Right lobe of liver (tissue), 6 donors: ENCODE results near the gene PLEKHM1. TPM values are rescaled to one million over a fixed set of nuclear protein-coding genes. Genes with fewer than 3 reads are reported as not detected.
"Not testable (repeated sequence)": the region's sequence is repeated elsewhere in the genome, so short reads cannot be mapped to it uniquely, and the experiment has no call there.

Experiments used
- ATAC-seq, 4 donors: fragments of 200-7000 bp; cut with Tn5 transposase; one replicate each; pipeline ENCODE4 v1.9.1; 2020; ENCODE audit warnings: mild to moderate bottlenecking in 4 of 4, moderate library complexity in 4 of 4
- DNase-seq, 3 donors: peaks; one replicate each; pipeline ENCODE4 v3.0.0-alpha.2; 2020
- H3K27ac ChIP-seq, 3 donors: fragments of 200-600 bp; one replicate each; pipeline ENCODE4 v1.8.0; 2022
- H3K27me3 ChIP-seq, 2 donors: fragments of 200-600 bp; one replicate each; pipeline ENCODE4 v1.8.0; 2022
- H3K36me3 ChIP-seq, 4 donors: fragments of 200-600 bp; sonication (generic) in 1 of 4; one replicate each; pipeline versions ENCODE4 v1.5.1 to v1.8.0; 2017 to 2022; ENCODE audit warnings: control low read depth in 1 of 4
- H3K4me1 ChIP-seq, 4 donors: fragments of 200-600 bp; sonication (generic) in 1 of 4; one replicate each; pipeline versions ENCODE4 v1.5.1 to v1.8.0; 2017 to 2022; ENCODE audit warnings: control low read depth in 1 of 4
- H3K4me3 ChIP-seq, 3 donors: fragments of 200-600 bp; one replicate each; pipeline ENCODE4 v1.8.0; 2022
- H3K9me3 ChIP-seq, 4 donors: fragments of 200-600 bp; sonication (generic) in 1 of 4; one replicate each; pipeline versions ENCODE4 v1.5.1 to v1.8.0; 2017 to 2022; ENCODE audit warnings: control low read depth in 1 of 4
- POLR2A ChIP-seq: fragments of 450-650 bp; IDR thresholded peaks from one replicate; pipeline ENCODE4 v1.6.1; 2017; ENCODE audit warnings: antibody characterized with exemption, mild to moderate bottlenecking
- WGBS: methylation state at CpG from one replicate; pipeline ENCODE4 v1.1.6; 2018; ENCODE audit warnings: low coverage, low lambda C conversion rate; ENCODE audit not compliant: insufficient coverage; ENCODE audit errors: missing lambda C conversion rate; 5-methylcytosine and 5-hydroxymethylcytosine counted together
- intact Hi-C, 2 donors: fragments of 100-400 bp; cut with DNase I; formaldehyde crosslinking; loops; one replicate each; pipeline versions ENCODE4 v1.11.2 to v1.14.1; 2022
- long read RNA-seq: library from polyadenylated mRNA; unstranded; transcript quantifications from one replicate; pipeline ENCODE4 v2.0.0, GENCODE V29; 2019
- total RNA-seq, 6 experiments: library from RNA; depleted of rRNA in 2 of 6; stranded (reverse); fragments of >200 nt in 2 of 6; fragmentation: NEBNext Ultra II Directional in 3 of 6; extraction: Animal tissue kit (Norgen Biotek cat#: 25700) in 3 of 6; gene quantifications; one replicate each; pipeline versions ENCODE4 v1.1.0 to v1.2.4, GENCODE V29; 2016 to 2023
- TF ChIP-seq, protein P1 (sequence below), 4 donors: fragments of 200-600 bp in 3 of 4; fragments of 450-650 bp in 1 of 4; IDR thresholded peaks; one replicate each; pipeline versions ENCODE4 v1.5.1 to v1.8.0; 2016 to 2022; ENCODE audit warnings: antibody characterized with exemption in 4 of 4, mild to moderate bottlenecking in 2 of 4
- donor health status: DM: no; HTN: yes; CAD: no.
- donor health status: DM: no; HTN: no; CAD: no.
- donor health status: DM: no; HTN: no; CAD: no.
- donor health status: DM: no; HTN: yes; CAD: no.
- donor health status: DM: no; HTN: yes; CAD: no.

Gene PLEKHM1
- total RNA-seq: 10 to 100 TPM; 11.9 to 27.5 (median 23.1) TPM
- long read RNA-seq, partial matches to known transcripts: 2 of 5 reads
- long read RNA-seq, other reads (novel, unspliced or antisense): 3 of 5 reads

DNA sequence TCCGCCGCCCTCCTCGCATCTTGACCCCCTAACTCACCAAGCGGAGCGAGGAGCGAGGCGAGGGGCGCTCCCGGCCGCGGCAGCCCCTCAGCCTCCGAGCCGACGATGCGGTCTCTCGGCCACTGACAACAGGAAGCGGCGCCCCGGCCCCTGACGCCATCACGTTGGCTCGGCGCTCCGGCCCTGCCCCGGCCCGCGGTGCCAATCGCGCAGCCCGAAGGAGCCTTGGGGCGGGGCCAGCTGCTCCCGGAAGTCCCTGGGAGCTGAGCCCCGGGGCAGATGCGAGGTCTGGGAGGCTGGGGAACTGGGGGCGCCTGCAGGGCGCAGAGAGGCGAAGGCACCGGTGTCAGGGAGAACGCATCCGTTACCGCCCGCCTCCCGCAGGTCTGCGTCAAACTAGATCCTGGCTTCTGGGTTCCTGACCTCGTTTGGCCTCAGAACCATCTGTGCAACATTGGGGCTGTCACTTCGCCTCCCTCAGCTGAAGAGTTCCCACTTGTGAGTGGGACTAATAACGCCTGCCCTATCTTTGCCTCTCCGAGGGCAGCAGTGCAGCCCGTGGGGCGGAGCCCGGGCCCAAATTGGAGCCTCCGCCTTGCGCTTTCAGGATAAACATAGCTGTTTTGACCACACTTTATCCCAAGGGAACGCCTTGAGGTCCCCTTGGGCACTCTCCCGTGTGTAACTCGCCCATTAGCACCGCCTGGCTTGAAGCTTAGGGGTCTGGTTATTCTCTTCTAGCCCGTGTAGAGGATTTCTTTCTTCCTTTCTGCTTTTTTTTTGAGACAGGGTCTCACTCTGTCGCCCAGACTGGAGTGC is at the start of gene PLEKHM1:
Gene PLEKHM1, minus strand, starts transcription at position 107 of the 819 bp plus-strand sequence. CDS start 8,237 bp downstream, outside the sequence.
- peak within 1 kb of the TSS; percentile 67 to 83 (median 74) for H3K27ac ChIP-seq

DNA sequence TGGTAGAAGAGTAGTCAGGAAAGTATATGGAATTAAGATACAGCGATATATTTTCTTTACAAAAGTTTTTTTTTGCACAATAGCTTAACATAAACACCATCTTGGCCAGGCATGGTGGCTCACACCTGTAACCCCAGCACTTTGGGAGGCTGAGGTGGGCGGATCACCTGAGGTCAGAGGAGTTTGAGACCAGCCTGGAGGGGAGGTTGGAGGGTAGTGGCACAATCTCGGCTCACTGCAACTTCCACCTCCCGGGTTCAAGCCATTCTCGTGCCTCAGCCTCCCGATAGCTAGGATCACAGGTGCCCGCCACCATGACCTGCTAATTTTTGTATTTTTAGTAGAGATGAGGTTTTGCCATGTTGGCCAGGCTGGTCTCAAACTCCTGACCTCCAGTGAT is 47.6 kb upstream of the PLEKHM1 start:
- H3K36me3 ChIP-seq, H3K9me3 ChIP-seq, ATAC-seq, H3K27me3 ChIP-seq, H3K4me3 ChIP-seq, intact Hi-C loops, H3K4me1 ChIP-seq, H3K27ac ChIP-seq: not testable (repeated sequence)
- peak in 1 of 3 donors; percentile 36 for DNase-seq
- 100% methylated on average over 2 of the region's 7 CpGs for WGBS

More for the DNA sequence above, at the start of gene PLEKHM1:
- peak within 1 kb of the TSS; percentile 64 to 69 (median 66) for H3K4me3 ChIP-seq
- intact Hi-C loops, H3K4me1 ChIP-seq, H3K9me3 ChIP-seq, H3K27me3 ChIP-seq, H3K36me3 ChIP-seq: not testable (repeated sequence)
- ATAC-seq: peak; percentile 92 to 96 (median 94)
- TF ChIP-seq POLR2A: peak; percentile 89
- 5% methylated on average over 6 of the region's 59 CpGs for WGBS
- peak; percentile 88 to 91 (median 91) for DNase-seq

DNA sequence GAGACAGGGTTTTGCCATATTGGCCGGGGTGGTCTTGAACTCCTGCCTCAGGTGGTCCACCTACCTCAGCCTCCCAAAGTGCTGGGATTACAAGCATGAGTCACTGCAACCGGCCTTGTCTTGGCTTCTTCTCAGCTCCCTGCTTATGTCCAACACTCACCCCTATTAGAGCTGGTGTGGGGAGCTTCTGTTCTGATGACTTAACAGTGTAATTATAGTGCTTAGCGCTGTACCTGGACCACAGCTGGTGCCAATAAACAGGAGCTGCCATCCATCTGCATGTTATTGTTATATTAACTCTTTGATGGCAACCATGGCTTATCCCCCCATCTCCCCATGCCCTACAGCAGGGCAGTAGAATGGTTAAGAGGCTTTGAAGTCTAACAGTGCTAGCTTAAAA is 15.6 kb upstream of the PLEKHM1 start:
- intact Hi-C loops, H3K4me1 ChIP-seq, H3K27me3 ChIP-seq, H3K4me3 ChIP-seq, H3K9me3 ChIP-seq, H3K27ac ChIP-seq, DNase-seq, ATAC-seq, H3K36me3 ChIP-seq: not testable (repeated sequence)
- 74% methylated on average over 3 of the region's 3 CpGs for WGBS

DNA sequence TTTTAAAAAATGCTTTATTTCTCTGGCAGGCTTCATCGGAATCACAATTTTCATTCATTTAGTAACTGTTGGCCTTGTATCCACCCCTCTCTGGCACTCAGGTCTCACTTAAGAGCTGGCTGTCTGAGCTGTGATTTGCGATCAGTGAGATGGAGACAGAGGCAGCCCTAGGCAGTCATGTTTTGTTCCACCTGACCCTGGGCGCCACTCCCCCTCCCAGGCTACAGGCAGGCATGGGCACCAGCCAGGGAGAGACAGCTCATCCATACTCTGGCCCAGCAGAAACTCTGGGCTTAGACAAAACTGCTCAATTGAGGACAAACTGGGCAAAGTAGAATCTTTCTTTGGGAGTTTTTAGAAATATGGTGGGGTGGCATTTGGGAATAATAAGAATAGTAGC is 14.7 kb upstream of the PLEKHM1 start:
- 66% methylated on average over 2 of the region's 3 CpGs for WGBS
- ATAC-seq, H3K4me3 ChIP-seq, H3K9me3 ChIP-seq, H3K36me3 ChIP-seq, H3K4me1 ChIP-seq, H3K27ac ChIP-seq, DNase-seq, intact Hi-C loops, H3K27me3 ChIP-seq: not testable (repeated sequence)

DNA sequence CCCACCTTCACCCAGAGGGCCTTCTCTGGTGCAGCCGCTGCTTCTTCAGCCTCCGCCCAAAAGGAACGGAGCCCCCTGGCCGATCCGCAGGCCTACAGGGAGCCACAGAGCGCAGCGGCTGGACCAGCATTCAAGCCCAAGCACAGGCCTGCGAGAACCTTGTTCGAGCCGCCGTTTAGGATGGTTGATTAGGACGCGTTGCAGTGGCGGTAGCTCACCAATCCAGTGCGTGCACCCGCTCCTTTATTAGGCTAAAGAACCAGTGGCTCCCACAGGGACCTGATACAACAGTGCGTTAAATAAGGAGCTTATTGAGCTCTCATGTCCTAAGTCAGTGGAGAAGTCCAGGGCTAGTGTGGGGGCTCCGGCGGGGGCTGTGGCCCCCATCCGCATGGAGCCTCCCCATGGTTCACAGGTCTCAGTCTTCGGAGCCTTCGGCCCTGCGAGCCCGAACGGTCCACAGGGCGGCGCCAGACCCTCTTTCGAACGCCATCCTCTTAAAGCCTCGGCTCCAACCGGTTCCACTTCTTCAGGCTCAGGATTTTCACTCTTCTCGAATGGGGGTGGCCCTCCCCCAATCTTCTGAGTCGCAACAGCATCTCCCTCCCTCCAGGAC is 10.7 kb upstream of the PLEKHM1 start:
- DNase-seq, H3K4me1 ChIP-seq, H3K27me3 ChIP-seq, H3K27ac ChIP-seq, H3K9me3 ChIP-seq, intact Hi-C loops, H3K4me3 ChIP-seq, H3K36me3 ChIP-seq: not testable (repeated sequence)
- TF ChIP-seq, protein P1, sequence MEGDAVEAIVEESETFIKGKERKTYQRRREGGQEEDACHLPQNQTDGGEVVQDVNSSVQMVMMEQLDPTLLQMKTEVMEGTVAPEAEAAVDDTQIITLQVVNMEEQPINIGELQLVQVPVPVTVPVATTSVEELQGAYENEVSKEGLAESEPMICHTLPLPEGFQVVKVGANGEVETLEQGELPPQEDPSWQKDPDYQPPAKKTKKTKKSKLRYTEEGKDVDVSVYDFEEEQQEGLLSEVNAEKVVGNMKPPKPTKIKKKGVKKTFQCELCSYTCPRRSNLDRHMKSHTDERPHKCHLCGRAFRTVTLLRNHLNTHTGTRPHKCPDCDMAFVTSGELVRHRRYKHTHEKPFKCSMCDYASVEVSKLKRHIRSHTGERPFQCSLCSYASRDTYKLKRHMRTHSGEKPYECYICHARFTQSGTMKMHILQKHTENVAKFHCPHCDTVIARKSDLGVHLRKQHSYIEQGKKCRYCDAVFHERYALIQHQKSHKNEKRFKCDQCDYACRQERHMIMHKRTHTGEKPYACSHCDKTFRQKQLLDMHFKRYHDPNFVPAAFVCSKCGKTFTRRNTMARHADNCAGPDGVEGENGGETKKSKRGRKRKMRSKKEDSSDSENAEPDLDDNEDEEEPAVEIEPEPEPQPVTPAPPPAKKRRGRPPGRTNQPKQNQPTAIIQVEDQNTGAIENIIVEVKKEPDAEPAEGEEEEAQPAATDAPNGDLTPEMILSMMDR (IDR thresholded peaks at IDR 0.05): peak in 2 of 4 donors; percentile 19 to 28
- 0% methylated on average over 4 of the region's 33 CpGs for WGBS
- ATAC-seq: peak; percentile 48 to 66 (median 56)

DNA sequence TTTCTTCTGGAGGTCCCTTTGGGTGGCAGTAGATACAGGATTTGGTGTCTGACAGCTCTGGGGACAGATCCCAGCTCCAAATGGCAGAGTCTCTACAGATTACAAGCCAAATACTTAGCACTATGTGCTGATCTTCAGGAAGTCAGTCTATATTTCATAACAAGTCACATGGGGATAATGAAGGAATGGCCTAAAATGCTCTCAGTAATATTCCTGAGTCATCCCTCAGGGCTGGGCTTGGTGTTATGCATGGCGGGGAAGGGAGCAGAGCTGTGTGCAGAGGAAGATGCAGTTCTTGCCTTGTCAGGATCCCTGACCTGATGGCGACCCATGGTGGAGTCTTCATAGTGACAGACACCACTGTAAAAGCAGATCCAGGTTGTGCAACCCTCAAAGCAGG is 10.0 kb upstream of the PLEKHM1 start:
- H3K27me3 ChIP-seq, intact Hi-C loops, H3K9me3 ChIP-seq, H3K27ac ChIP-seq, H3K4me3 ChIP-seq, H3K36me3 ChIP-seq, DNase-seq, H3K4me1 ChIP-seq: not testable (repeated sequence)
- WGBS: 33% methylated on average over 1 of the region's 2 CpGs
- ATAC-seq: peak; percentile 50 to 78 (median 66)

DNA sequence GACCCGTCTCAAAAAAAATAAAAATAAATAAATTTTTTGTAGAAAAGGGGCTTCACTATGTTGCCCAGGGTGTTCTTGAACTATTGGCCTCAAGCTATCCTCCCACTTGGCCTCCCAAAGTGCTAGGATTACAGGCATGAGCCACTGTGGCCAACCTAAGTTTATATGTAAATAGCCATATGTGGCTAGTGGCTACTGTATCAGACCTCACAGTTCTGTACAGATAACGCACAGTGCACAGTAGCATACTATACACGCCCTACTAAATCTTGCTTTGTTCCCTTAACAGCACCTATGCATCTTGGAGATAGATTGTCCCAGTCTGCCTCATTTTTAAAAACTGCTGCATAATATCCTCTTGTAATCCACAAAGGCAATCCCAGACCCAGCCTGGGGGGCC is 8.7 kb upstream of the PLEKHM1 start:
- H3K4me3 ChIP-seq, ATAC-seq, H3K27ac ChIP-seq, DNase-seq, H3K27me3 ChIP-seq, intact Hi-C loops, H3K9me3 ChIP-seq, H3K4me1 ChIP-seq, H3K36me3 ChIP-seq: not testable (repeated sequence)
- 67% methylated on average over 1 of the region's 3 CpGs for WGBS

DNA sequence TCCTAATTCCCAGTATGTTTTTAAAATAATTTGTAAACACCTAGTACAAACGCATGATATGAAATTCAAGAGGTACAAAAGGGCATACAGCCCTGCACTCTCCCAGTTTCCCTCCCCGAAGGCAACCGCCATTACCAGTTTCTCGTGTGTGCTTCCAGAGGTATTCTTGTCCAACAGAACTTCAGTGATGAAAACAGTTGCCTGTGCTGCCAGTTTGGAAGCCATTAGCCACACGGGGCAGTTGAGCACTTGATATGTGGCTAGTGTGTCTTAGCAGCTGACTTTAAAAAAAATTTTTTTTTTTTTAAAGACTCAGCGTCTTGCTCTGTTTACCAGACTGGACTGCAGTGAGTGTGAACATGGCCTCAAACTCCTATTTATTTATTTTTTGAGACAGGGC is 7.9 kb upstream of the PLEKHM1 start:
- H3K27ac ChIP-seq, DNase-seq, H3K9me3 ChIP-seq, H3K4me1 ChIP-seq, intact Hi-C loops, H3K36me3 ChIP-seq, ATAC-seq, H3K27me3 ChIP-seq, H3K4me3 ChIP-seq: not testable (repeated sequence)
- 61% methylated on average over 2 of the region's 6 CpGs for WGBS

DNA sequence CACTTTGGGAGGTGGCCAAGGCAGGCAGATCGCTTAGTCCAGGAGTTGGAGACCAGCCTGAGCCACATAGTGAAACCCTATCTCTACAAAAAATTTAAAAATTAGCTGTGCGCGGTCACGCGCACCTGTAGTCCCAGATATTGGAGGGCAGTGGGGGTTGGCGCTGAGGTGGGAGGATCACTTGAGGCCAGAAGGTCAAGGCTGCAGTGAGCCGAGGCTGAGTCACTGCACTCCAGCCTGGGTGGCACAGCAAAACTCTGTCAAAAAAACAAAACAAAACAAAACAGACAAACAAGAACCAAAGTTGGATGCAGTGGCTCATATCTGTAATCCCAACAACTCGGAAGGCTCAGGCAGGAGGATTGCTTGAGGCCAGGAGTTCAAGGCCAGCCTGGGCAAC is 6.9 kb upstream of the PLEKHM1 start:
- H3K27ac ChIP-seq, H3K9me3 ChIP-seq, DNase-seq, H3K4me1 ChIP-seq, H3K36me3 ChIP-seq, H3K4me3 ChIP-seq, ATAC-seq, intact Hi-C loops, H3K27me3 ChIP-seq: not testable (repeated sequence)
- 72% methylated on average over 7 of the region's 8 CpGs for WGBS

DNA sequence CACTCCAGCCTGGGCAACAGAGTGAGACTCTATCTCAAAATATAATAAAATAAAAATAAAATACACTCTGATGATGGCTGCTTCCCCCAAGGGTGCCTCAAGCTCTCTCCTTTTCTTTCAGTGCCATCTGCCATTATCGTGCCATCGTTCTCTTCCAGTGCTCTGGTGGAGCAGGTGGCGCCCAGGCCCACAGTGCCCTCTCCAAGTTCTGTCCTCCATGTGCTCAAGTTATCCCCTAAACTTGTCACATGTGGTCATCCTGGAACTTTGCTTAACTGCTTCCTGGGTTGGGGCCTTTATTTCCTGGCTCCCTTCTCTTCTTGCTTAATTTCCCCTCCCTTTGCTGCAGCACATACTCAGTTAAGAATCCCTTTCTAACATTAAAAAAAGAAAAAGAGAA is 6.0 kb upstream of the PLEKHM1 start:
- DNase-seq, ATAC-seq, H3K9me3 ChIP-seq, H3K27ac ChIP-seq, H3K27me3 ChIP-seq, H3K36me3 ChIP-seq, H3K4me3 ChIP-seq, H3K4me1 ChIP-seq, intact Hi-C loops: not testable (repeated sequence)
- 93% methylated on average over 3 of the region's 3 CpGs for WGBS
